NCI-H82 treated with DMSO at 0.1 percent for 48 hours (cell line): Measurements from ENCODE around the gene HSF4.

ENCODE experiments used
- DNase-seq: peaks from one replicate; lab custom pipeline; 2025; ENCODE audit not compliant: unreplicated experiment; lab: John Stamatoyannopoulos, UW

Gene HSF4

GRCh38 chr16:67166598-67167168 is 2.1 kb downstream of the HSF4 start:
- no peak for DNase-seq

GRCh38 chr16:67167588-67167987 is 3.0 kb downstream of the HSF4 start:
- no peak for DNase-seq

GRCh38 chr16:67169011-67169451 is 4.5 kb downstream of the HSF4 start:
- DNase-seq, result no peak

- peak; percentile 31 for DNase-seq
These were observed 5.2 kb downstream of the HSF4 start for GRCh38 chr16:67169642-67170167.

- DNase-seq, result peak; percentile 78
These were observed 5.8 kb downstream of the HSF4 start, which contains the start of gene NOL3 for GRCh38 chr16:67170168-67170948. TSS of gene NOL3 (plus strand) at chr16:67170538.

- no peak for DNase-seq
These were observed 6.6 kb downstream of the HSF4 start for GRCh38 chr16:67170949-67171649.

- DNase-seq, result no peak
These were observed 8.8 kb downstream of the HSF4 start for GRCh38 chr16:67173323-67173722.

- DNase-seq, result no peak
These were observed 9.5 kb downstream of the HSF4 start for GRCh38 chr16:67173808-67174705.

- DNase-seq, result no peak
These were observed 10.2 kb downstream of the HSF4 start for GRCh38 chr16:67174706-67175231.

GRCh38 chr16:67176662-67177061 is 12.1 kb downstream of the HSF4 start:
- DNase-seq, result no peak

- no peak for DNase-seq
These were observed 13.5 kb downstream of the HSF4 start for GRCh38 chr16:67177743-67178699.

- DNase-seq, result no peak
These were observed 15.0 kb downstream of the HSF4 start for GRCh38 chr16:67179421-67180080.

GRCh38 chr16:67180166-67180565 is 15.6 kb downstream of the HSF4 start:
- no peak for DNase-seq

GRCh38 chr16:67181346-67181745 is 16.8 kb downstream of the HSF4 start:
- no peak for DNase-seq

- no peak for DNase-seq
These were observed 17.7 kb downstream of the HSF4 start for GRCh38 chr16:67182288-67182687.

- DNase-seq, result no peak
These were observed 18.7 kb downstream of the HSF4 start for GRCh38 chr16:67183284-67183626.

GRCh38 chr16:67183627-67184452 is 19.3 kb downstream of the HSF4 start, which contains the start of gene MATCAP1:
TSS of gene MATCAP1 (minus strand) at chr16:67183963. CDS start at chr16:67180610, 3,353 bp downstream.
- DNase-seq, result peak; percentile 96

GRCh38 chr16:67184453-67184994 is 20.0 kb downstream of the HSF4 start:
- no peak for DNase-seq
